Measurements from ENCODE around the gene PCID2. TPM values are rescaled to one million over a fixed set of nuclear protein-coding genes. Genes with fewer than 3 reads are reported as not detected.

The PCID2 gene
- total RNA-seq, 1 experiment from 2014 or later, result 39.7 TPM

GRCh38 chr13:113144255-113144629 is 64.2 kb downstream of the PCID2 start:
- Histone ChIP-seq H3K9me3 (ENCODE audit: control insufficient read depth, insufficient read depth, low read depth, low read length) (no peaks in the 10 kb centered on the region), H3K36me3 (ENCODE audit: control insufficient read depth, insufficient read depth, low read length) (no peaks in the 10 kb centered on the region), H3K27ac (ENCODE audit: low read length) (no peak overlapping the region), H3K27me3 (ENCODE audit: control insufficient read depth, insufficient read depth, low read length) (no peaks in the 10 kb centered on the region), H3K4me3 (ENCODE audit: low read depth in 2 of 2, low read length in 2 of 2) (no peak overlapping the region), H3K4me1 (ENCODE audit: control insufficient read depth, insufficient read depth, low read length) (no peaks in the 10 kb centered on the region)
- ChIA-PET CTCF (no interaction called here), POLR2A (no interaction called here)
- DNase-seq (ENCODE audit: low read depth, low spot score) (no peak), ATAC-seq (no peak)
- in situ Hi-C loops (cut with HindIII; ENCODE audit: low pct_unique_long_range_greater_than_20kb, low sequenced_read_pairs), result no loop called here
- intact Hi-C loops (cut with micrococcal nuclease; ENCODE audit: unreplicated experiment), result no loop called here
- TF ChIP-seq CTCF (IDR thresholded peaks at IDR 0.05), result no peak
- no peak for TF ChIP-seq SIN3A (IDR thresholded peaks at IDR 0.05; ENCODE audit: borderline replicate concordance, insufficient read depth, low read depth, low read length)
- TF ChIP-seq REST (IDR thresholded peaks at IDR 0.05; ENCODE audit: insufficient read depth in 1 of 2, low read depth in 2 of 2, low read length in 1 of 2), result no peak
- TF ChIP-seq TCF7L2 (IDR thresholded peaks at IDR 0.05; ENCODE audit: low read depth, low read length), result no peak
- no peak for TF ChIP-seq POLR2AphosphoS5 (IDR thresholded peaks at IDR 0.05; ENCODE audit: low read depth, low read length)
- BruUV-seq (replicated peaks), result no TSS peak

- CTCF ChIA-PET, result no interaction called here
- Histone ChIP-seq H3K9me3 (ENCODE audit: control insufficient read depth, insufficient read depth, low read depth, low read length) (no peaks in the 10 kb centered on the region), H3K4me1 (ENCODE audit: control insufficient read depth, insufficient read depth, low read length) (no peaks in the 10 kb centered on the region), H3K36me3 (ENCODE audit: control insufficient read depth, insufficient read depth, low read length) (no peaks in the 10 kb centered on the region), H3K27me3 (ENCODE audit: control insufficient read depth, insufficient read depth, low read length) (no peaks in the 10 kb centered on the region), H3K4me3 (ENCODE audit: low read depth in 2 of 2, low read length in 2 of 2) (no peak overlapping the region), H3K27ac (ENCODE audit: low read length) (no peak overlapping the region)
- no peak for DNase-seq (ENCODE audit: low read depth, low spot score)
- in situ Hi-C loops (cut with HindIII; ENCODE audit: low pct_unique_long_range_greater_than_20kb, low sequenced_read_pairs) (no loop called here), intact Hi-C loops (cut with micrococcal nuclease; ENCODE audit: unreplicated experiment) (no loop called here)
- no peak for ATAC-seq
- POLR2A ChIA-PET, result no interaction called here
- TF ChIP-seq CTCF (IDR thresholded peaks at IDR 0.05) (no peak), POLR2AphosphoS5 (IDR thresholded peaks at IDR 0.05; ENCODE audit: low read depth, low read length) (no peak), SIN3A (IDR thresholded peaks at IDR 0.05; ENCODE audit: borderline replicate concordance, insufficient read depth, low read depth, low read length) (no peak), REST (IDR thresholded peaks at IDR 0.05; ENCODE audit: insufficient read depth in 1 of 2, low read depth in 2 of 2, low read length in 1 of 2) (no peak), TCF7L2 (IDR thresholded peaks at IDR 0.05; ENCODE audit: low read depth, low read length) (no peak)
- BruUV-seq (replicated peaks), result no TSS peak
Measured at GRCh38 chr13:113143466-113144254, 64.8 kb downstream of the PCID2 start.
